Measurements from ENCODE around the gene PAM. TPM values are rescaled to one million over a fixed set of nuclear protein-coding genes. Genes with fewer than 3 reads are reported as not detected.

PAM gene
- total RNA-seq, 2 experiments from 2014 or later, result not detected

DNA sequence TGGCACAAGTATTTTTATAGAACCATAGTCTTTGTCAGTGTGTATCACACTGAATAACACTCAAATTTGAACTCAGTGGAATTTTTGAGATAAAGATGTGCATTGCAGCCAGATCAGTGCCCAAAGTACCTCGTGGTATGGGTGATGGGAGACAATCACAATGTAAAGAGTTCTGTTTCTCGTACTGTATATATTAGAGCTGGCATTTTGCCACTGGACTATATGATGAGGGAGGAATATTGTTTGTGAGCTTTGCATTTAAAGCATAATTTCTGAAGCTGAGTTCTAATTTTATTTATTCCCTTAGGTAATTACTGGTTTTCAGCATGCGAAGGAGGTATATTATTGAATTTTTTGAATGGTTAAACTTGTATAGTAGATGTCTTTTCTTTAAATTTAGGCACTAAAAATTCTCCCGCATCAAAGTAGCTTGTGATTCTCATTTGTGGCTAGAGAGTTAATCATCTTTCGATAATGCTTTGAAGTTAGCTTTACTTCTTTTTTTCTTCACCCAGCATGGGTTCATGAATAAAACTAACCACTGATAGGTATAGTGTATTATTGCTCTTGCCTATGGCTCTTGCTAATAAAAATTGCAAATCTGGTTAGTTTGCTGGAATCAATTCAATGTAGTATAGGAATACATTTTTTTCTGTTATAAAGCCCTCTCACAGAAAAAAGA is 43.1 kb downstream of the PAM start:
- TF ChIP-seq EZH2phosphoT487 (IDR thresholded peaks at IDR 0.05; ENCODE audit: borderline replicate concordance, low read depth, low read length), result no peak
- TF ChIP-seq, protein P1, sequence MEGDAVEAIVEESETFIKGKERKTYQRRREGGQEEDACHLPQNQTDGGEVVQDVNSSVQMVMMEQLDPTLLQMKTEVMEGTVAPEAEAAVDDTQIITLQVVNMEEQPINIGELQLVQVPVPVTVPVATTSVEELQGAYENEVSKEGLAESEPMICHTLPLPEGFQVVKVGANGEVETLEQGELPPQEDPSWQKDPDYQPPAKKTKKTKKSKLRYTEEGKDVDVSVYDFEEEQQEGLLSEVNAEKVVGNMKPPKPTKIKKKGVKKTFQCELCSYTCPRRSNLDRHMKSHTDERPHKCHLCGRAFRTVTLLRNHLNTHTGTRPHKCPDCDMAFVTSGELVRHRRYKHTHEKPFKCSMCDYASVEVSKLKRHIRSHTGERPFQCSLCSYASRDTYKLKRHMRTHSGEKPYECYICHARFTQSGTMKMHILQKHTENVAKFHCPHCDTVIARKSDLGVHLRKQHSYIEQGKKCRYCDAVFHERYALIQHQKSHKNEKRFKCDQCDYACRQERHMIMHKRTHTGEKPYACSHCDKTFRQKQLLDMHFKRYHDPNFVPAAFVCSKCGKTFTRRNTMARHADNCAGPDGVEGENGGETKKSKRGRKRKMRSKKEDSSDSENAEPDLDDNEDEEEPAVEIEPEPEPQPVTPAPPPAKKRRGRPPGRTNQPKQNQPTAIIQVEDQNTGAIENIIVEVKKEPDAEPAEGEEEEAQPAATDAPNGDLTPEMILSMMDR (conservative IDR thresholded peaks at IDR 0.05; ENCODE audit: low read length), result no peak
- H3K79me2 ChIP-seq (ENCODE audit: insufficient read depth, low read depth, low read length), result no peaks in the 10 kb centered on the region
- BruUV-seq (replicated peaks), result no TSS peak
- no peak overlapping the region for H3K27ac ChIP-seq (ENCODE audit: low read depth, low read length, poor library complexity, severe bottlenecking)
- CTCF ChIA-PET (ENCODE audit: unreplicated experiment), result no interaction called here
- no peaks in the 10 kb centered on the region for H3K36me3 ChIP-seq (ENCODE audit: insufficient read depth, low read length)
- POLR2A ChIA-PET, result interaction anchor here (0.7 kb wide), 1 partner anchor 18 kb away, joined by 3 read pairs; no protein-coding TSS in a partner anchor
- no peak overlapping the region for H3K4me3 ChIP-seq (ENCODE audit: low read depth, low read length, poor library complexity, severe bottlenecking)
- no peak for DNase-seq (ENCODE audit: low spot score)
- H3K9me2 ChIP-seq (ENCODE audit: insufficient read depth, low read length), result no peaks in the 10 kb centered on the region
- H3K9me3 ChIP-seq (ENCODE audit: low read length), result no peaks in the 10 kb centered on the region
- H3K4me1 ChIP-seq (ENCODE audit: insufficient read depth, low read length, poor library complexity, severe bottlenecking), result no peaks in the 10 kb centered on the region
- intact Hi-C loops (cut with micrococcal nuclease; ENCODE audit: unreplicated experiment), result no loop called here
- H3K4me2 ChIP-seq (ENCODE audit: low read length), result no peak overlapping the region
- H2AFZ ChIP-seq (ENCODE audit: low read length), result no peak overlapping the region
- no peaks in the 10 kb centered on the region for H4K20me1 ChIP-seq (ENCODE audit: insufficient read depth, low read length)

DNA sequence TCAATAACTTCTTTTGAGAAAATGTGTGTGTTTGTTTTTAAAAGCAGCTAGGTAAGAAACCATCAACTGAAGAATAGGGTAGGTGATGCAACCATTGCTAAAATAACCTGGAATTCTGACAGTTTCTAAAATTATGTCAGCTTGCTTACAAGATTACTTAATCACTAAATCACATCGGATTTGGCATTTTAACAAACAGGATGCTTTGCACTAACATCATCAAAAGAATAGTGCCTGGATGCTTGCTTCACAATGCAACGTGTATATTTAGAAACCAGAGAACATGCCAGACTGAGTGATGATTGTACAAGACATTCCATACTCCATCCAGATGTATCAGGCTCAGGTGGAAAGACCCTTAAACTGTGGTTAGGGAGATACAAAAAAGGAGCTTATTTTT is 43.9 kb downstream of the PAM start:
- DNase-seq (ENCODE audit: low spot score), result no peak
- no peak overlapping the region for H3K4me3 ChIP-seq (ENCODE audit: low read depth, low read length, poor library complexity, severe bottlenecking)
- ChIA-PET CTCF (ENCODE audit: unreplicated experiment) (no interaction called here), POLR2A (interaction anchor here (0.7 kb wide), 1 partner anchor 19 kb away, joined by 3 read pairs; no protein-coding TSS in a partner anchor)
- no peak for TF ChIP-seq EZH2phosphoT487 (IDR thresholded peaks at IDR 0.05; ENCODE audit: borderline replicate concordance, low read depth, low read length)
- TF ChIP-seq, protein P1 (conservative IDR thresholded peaks at IDR 0.05; ENCODE audit: low read length), result no peak
- intact Hi-C loops (cut with micrococcal nuclease; ENCODE audit: unreplicated experiment), result no loop called here
- H3K36me3 ChIP-seq (ENCODE audit: insufficient read depth, low read length), result no peaks in the 10 kb centered on the region
- no peaks in the 10 kb centered on the region for H3K4me1 ChIP-seq (ENCODE audit: insufficient read depth, low read length, poor library complexity, severe bottlenecking)
- no peaks in the 10 kb centered on the region for H3K9me2 ChIP-seq (ENCODE audit: insufficient read depth, low read length)
- no peaks in the 10 kb centered on the region for H4K20me1 ChIP-seq (ENCODE audit: insufficient read depth, low read length)
- H2AFZ ChIP-seq (ENCODE audit: low read length), result no peak overlapping the region
- H3K4me2 ChIP-seq (ENCODE audit: low read length), result no peak overlapping the region
- no peaks in the 10 kb centered on the region for H3K9me3 ChIP-seq (ENCODE audit: low read length)
- no peaks in the 10 kb centered on the region for H3K79me2 ChIP-seq (ENCODE audit: insufficient read depth, low read depth, low read length)
- no TSS peak for BruUV-seq (replicated peaks)
- H3K27ac ChIP-seq (ENCODE audit: low read depth, low read length, poor library complexity, severe bottlenecking), result no peak overlapping the region

DNA sequence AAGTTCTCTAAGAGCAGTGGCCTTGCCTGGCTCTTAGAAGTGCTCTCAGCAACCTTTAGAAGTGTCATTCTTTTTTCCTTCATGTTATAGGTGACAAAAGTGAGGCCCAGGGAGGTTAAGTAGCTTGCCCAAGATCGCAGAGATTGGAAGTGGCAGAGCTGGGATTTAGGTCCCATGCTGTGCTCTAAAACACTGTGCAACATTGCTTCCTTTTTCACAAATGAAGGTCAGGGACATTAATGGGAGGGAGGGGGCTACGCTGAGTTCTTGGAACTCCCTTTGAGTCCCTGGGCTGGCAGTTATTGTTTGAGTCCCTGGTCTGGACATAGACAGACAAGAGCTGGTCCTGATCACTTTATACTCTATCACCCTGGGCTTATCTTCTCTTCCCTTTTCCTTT is 45.3 kb downstream of the PAM start:
- no peak overlapping the region for H2AFZ ChIP-seq (ENCODE audit: low read length)
- no peaks in the 10 kb centered on the region for H3K36me3 ChIP-seq (ENCODE audit: insufficient read depth, low read length)
- H3K9me2 ChIP-seq (ENCODE audit: insufficient read depth, low read length), result no peaks in the 10 kb centered on the region
- H3K79me2 ChIP-seq (ENCODE audit: insufficient read depth, low read depth, low read length), result no peaks in the 10 kb centered on the region
- H3K9me3 ChIP-seq (ENCODE audit: low read length), result no peaks in the 10 kb centered on the region
- intact Hi-C loops (cut with micrococcal nuclease; ENCODE audit: unreplicated experiment), result no loop called here
- no peak overlapping the region for H3K27ac ChIP-seq (ENCODE audit: low read depth, low read length, poor library complexity, severe bottlenecking)
- no peak overlapping the region for H3K4me2 ChIP-seq (ENCODE audit: low read length)
- no peaks in the 10 kb centered on the region for H4K20me1 ChIP-seq (ENCODE audit: insufficient read depth, low read length)
- no TSS peak for BruUV-seq (replicated peaks)
- no peaks in the 10 kb centered on the region for H3K4me1 ChIP-seq (ENCODE audit: insufficient read depth, low read length, poor library complexity, severe bottlenecking)
- H3K4me3 ChIP-seq (ENCODE audit: low read depth, low read length, poor library complexity, severe bottlenecking), result no peak overlapping the region
- POLR2A ChIA-PET, result no interaction called here
- TF ChIP-seq, protein P1 (conservative IDR thresholded peaks at IDR 0.05; ENCODE audit: low read length), result no peak
- no peak for TF ChIP-seq EZH2phosphoT487 (IDR thresholded peaks at IDR 0.05; ENCODE audit: borderline replicate concordance, low read depth, low read length)
- DNase-seq (ENCODE audit: low spot score), result no peak
- CTCF ChIA-PET (ENCODE audit: unreplicated experiment), result no interaction called here

All from OCI-LY7 (cell line).